GM06990 (cell line): ENCODE measurements around the gene NPEPPS.

Source experiments
- DNase-seq: peaks from one replicate; pipeline ENCODE4 v3.0.0-alpha.2; 2011; ENCODE audit not compliant: insufficient read length; ENCODE audit errors: extremely low read depth
- H3K27me3 ChIP-seq: replicated peaks from 2 replicates; pipeline ENCODE4 v1.6.0; 2011; ENCODE audit warnings: low read length; ENCODE audit not compliant: control insufficient read depth, insufficient read depth
- H3K36me3 ChIP-seq: 2 replicates; pipeline ENCODE4 v1.5.1; 2011; ENCODE audit warnings: low read length; ENCODE audit not compliant: control insufficient read depth, insufficient read depth
- H3K4me3 ChIP-seq: replicated peaks from 2 replicates; pipeline ENCODE4 v1.5.1; 2011; ENCODE audit warnings: low read depth, mild to moderate bottlenecking, control low read depth, low read length
- TF ChIP-seq, protein P1 (sequence below): IDR thresholded peaks from 2 replicates; pipeline ENCODE4 v1.5.1; 2011; ENCODE audit warnings: low read length, control low read depth, mild to moderate bottlenecking, inconsistent platforms; ENCODE audit not compliant: insufficient read depth, poor library complexity, severe bottlenecking

The NPEPPS gene

DNA sequence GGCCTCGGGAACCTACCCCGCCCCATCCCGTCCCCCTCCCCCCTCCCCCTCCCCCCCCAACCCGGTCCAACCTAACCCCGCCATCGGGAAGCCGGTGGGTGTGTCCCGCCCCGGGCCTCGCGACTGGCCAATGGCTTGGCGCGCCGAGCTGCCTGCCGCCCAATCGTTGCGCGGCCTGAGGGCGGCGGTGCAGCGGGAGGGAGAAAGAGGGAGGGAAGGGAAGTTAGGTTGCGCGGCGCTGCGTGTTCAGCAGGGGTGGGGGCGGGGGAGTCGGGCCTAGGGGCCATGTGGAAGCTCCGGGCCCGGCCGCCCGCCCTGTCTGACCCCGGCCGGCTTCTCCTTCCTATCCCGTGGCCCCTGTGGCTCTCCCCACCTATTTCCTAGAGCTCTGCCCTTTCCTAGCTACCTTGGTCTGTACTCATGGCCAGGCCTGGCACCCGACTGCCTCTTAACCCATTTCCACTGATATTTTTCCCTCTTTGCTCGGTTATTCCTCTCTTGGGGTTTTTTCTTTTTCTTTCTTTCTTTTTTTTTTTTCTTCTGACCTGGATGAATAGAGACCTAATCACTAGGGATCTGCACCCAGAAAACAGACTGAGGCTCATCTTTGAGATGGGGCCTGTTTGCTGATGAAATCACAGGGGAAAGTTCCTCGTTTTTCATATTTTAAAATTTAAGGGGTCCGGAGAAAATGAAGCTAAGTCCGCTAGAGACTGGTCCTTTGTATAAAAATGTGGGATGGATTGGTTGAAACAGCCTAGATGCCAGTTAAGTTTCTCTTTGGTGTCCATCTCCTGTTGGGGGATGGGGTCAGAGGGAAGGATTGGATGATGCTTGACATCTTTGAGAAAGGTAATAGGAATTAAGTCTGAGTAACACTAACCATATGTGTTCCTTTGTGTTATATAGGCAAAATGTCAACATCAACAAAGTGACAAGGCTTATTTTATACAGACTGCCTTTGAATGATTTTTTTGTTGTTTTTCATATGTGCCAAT lies 119.9 kb downstream of the NPEPPS start:
- peak overlapping the region; percentile 92 for H3K4me3 ChIP-seq
- TF ChIP-seq, protein P1, sequence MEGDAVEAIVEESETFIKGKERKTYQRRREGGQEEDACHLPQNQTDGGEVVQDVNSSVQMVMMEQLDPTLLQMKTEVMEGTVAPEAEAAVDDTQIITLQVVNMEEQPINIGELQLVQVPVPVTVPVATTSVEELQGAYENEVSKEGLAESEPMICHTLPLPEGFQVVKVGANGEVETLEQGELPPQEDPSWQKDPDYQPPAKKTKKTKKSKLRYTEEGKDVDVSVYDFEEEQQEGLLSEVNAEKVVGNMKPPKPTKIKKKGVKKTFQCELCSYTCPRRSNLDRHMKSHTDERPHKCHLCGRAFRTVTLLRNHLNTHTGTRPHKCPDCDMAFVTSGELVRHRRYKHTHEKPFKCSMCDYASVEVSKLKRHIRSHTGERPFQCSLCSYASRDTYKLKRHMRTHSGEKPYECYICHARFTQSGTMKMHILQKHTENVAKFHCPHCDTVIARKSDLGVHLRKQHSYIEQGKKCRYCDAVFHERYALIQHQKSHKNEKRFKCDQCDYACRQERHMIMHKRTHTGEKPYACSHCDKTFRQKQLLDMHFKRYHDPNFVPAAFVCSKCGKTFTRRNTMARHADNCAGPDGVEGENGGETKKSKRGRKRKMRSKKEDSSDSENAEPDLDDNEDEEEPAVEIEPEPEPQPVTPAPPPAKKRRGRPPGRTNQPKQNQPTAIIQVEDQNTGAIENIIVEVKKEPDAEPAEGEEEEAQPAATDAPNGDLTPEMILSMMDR: no peak
- peaks cover 17% of the 10 kb centered on the region for H3K36me3 ChIP-seq
- peak; percentile 96 for DNase-seq
- H3K27me3 ChIP-seq: no peaks in the 10 kb centered on the region

DNA sequence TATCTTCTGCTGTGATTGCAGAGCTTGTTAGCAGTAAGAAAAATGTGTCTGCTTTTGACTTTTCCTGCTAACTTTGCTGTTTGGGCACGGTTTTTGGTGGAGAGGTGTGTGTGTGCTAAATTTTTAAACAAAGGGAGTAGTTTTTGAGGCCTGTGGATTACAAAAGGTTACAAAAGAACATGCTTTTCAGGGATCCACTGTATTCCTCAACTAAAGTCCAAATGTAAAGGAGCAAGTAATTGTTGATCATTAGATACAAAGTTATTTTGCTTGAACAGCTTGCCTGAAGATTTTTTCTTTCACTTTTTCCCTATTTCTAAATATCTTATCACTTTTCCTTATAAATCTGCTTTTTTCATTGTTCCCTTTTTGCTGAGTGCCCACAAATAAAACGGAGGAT lies 120.8 kb downstream of the NPEPPS start:
- TF ChIP-seq, protein P1: no peak
- peaks cover 19% of the 10 kb centered on the region for H3K36me3 ChIP-seq
- peak overlapping the region; percentile 79 for H3K4me3 ChIP-seq
- no peaks in the 10 kb centered on the region for H3K27me3 ChIP-seq
- no peak for DNase-seq

DNA sequence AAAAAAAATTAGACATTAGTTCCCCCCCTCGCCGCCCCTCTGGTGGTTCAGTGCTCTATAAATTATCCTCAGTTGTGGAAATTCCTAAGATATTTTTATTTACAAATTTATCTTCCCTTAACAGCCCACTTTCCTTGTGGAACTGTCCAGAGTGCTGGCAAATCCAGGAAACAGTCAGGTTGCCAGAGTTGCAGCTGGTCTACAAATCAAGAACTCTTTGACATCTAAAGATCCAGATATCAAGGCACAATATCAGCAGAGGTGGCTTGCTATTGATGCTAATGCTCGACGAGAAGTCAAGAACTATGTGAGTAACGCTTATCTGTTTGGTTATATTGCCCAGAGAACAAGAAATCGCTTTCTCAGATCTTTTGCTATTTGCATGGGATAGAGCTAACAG lies 121.7 kb downstream of the NPEPPS start:
- Histone ChIP-seq H3K27me3 (no peaks in the 10 kb centered on the region), H3K4me3 (no peak overlapping the region), H3K36me3 (peaks cover 24% of the 10 kb centered on the region)
- TF ChIP-seq, protein P1: no peak
- no peak for DNase-seq

DNA sequence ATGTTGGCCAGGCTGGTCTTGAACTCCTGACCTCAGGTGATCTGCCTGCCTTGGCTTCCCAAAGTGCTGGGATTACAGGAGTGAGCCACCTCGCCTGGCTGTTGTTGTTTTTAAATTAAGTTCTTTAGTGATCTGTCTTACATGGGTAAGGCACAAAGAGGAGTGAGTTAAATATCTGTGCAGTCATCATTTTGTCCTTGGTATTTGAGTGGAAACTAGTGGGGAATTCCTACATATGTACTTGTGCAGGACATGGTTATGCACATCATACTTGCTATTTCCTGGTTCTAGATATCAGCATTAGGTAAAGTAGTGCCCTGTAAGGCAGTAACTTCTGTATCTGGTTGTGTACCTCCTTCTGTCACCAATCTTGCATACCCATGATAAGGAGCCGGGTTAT lies 122.5 kb downstream of the NPEPPS start:
- DNase-seq: no peak
- TF ChIP-seq, protein P1: no peak
- peaks cover 30% of the 10 kb centered on the region for H3K36me3 ChIP-seq
- H3K4me3 ChIP-seq: peak overlapping the region; percentile 7; the same call in 1 of the 2 replicates
- H3K27me3 ChIP-seq: no peaks in the 10 kb centered on the region

DNA sequence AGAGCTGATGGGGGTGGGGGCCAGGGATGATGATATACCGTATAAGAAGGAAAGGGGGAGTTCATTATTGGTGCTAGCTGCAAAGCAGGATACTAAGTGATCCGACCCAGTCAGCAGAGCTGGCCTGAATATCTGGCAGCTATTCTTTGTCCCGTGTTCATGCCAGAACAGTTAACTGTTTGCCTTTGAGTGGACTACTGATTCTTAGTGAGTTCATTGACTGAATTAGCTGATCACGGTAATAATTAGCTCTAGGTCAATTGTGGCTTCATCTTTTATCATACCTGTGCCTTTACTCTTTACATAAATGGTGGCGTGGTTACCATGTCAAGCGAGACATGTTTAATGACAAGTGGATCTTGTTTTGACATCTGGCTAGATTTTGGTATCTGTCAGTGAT lies 124.1 kb downstream of the NPEPPS start:
- DNase-seq: no peak
- TF ChIP-seq, protein P1: no peak
- Histone ChIP-seq H3K27me3 (no peaks in the 10 kb centered on the region), H3K4me3 (no peak overlapping the region), H3K36me3 (peaks cover 32% of the 10 kb centered on the region)
